Rectal smooth muscle tissue (tissue), 1 donor: ENCODE measurements around the gene KCNMB1.
"Not testable (repeated sequence)": the region's sequence is repeated elsewhere in the genome, so short reads cannot be mapped to it uniquely, and the experiment has no call there.

Experiments used
- H3K27ac ChIP-seq: one replicate; pipeline ENCODE4 v1.7.0; 2013; ENCODE audit warnings: low read depth, low read length, inconsistent platforms
- H3K27me3 ChIP-seq: one replicate; pipeline ENCODE4 v1.7.0; 2013; ENCODE audit warnings: low read length; ENCODE audit not compliant: control insufficient read depth, insufficient read depth
- H3K36me3 ChIP-seq: one replicate; pipeline ENCODE4 v1.7.0; 2013; ENCODE audit warnings: low read length; ENCODE audit not compliant: control insufficient read depth, insufficient read depth
- H3K4me1 ChIP-seq: one replicate; pipeline ENCODE4 v1.7.0; 2013; ENCODE audit warnings: low read length; ENCODE audit not compliant: control insufficient read depth, insufficient read depth
- H3K4me3 ChIP-seq: one replicate; pipeline ENCODE4 v1.7.0; 2013; ENCODE audit warnings: low read length
- H3K9ac ChIP-seq: one replicate; pipeline ENCODE4 v1.7.0; 2013; ENCODE audit warnings: low read length

KCNMB1 gene

DNA sequence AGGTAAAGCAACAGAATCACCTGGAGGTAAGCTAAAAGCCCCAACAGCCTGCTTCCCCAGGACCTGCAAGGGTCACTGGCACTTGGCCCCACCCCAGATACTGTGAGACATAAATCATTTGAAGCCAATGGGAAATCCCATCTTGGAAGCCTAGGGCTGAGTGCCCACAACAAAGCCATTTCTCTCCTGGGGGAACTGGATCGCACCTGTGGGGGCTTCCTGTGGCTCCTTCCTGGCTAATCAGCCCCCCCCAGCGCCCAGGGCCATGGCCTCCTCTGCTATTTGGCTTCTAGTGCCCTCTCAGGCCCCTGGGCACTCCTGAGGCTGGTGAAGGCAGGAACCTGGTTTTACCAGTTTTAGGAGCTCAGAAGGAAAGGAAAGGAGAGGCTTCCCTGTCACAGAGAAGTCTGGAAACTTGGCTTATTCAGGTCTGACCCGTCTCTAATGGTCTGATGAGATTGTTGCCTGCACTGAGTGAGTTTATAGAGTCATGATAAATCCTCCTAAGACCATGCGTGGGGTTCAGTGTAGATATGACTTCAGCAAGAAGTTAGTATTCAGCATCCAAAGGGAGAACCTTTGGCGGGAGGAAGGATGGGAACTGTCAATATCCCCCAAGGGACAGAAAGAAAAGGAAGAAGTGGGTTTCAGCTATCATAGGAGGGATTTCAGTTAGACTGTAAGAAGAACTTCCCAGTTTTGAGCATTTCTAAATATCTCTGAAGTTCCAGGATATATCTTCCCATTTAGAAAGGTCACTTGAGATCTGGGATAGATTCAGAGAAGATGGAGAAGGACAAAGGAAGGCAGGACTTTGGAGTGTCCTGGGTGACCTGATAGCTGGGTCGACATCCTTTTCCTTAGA is 1.2 kb downstream of the KCNMB1 start:
- H3K27ac ChIP-seq = peak overlapping the region; percentile 98
- H3K27me3 ChIP-seq = no peaks in the 10 kb centered on the region
- peaks cover 3% of the 10 kb centered on the region for H3K36me3 ChIP-seq
- no peak overlapping the region for H3K9ac ChIP-seq
- H3K4me3 ChIP-seq = peak overlapping the region; percentile 71
- peaks cover 27% of the 10 kb centered on the region for H3K4me1 ChIP-seq

GRCh38 chr5:170386743-170387395 is 2.3 kb downstream of the KCNMB1 start:
- Histone ChIP-seq H3K36me3 (peaks cover 3% of the 10 kb centered on the region), H3K4me1 (peaks cover 26% of the 10 kb centered on the region), H3K27me3 (no peaks in the 10 kb centered on the region), H3K27ac (peak overlapping the region; percentile 98), H3K9ac (no peak overlapping the region), H3K4me3 (peak overlapping the region; percentile 71)

DNA sequence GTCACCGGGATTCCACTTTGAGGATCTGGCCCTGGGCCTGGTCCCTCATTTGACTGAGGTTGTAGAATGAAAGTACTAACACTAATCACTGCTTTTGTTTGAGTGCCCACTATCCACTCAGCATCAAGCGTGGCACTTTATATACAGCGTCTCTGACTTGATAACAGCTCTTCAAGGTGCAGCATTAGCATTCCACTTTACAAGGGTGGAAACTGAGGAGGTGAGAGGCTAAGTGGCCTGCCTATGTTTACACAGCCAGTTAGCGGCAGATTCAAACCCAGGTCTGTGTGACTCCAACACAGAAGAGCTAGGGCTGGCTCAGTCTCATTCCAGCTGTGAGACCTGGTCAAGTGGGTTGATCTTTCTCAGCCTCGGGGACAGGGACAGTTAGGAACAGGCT is 5.9 kb downstream of the KCNMB1 start:
- peaks cover 5% of the 10 kb centered on the region for H3K36me3 ChIP-seq
- no peaks in the 10 kb centered on the region for H3K27me3 ChIP-seq
- H3K4me1 ChIP-seq = peaks cover 25% of the 10 kb centered on the region
- H3K27ac ChIP-seq = peak overlapping the region; percentile 25
- H3K9ac ChIP-seq = no peak overlapping the region
- H3K4me3 ChIP-seq = no peak overlapping the region

DNA sequence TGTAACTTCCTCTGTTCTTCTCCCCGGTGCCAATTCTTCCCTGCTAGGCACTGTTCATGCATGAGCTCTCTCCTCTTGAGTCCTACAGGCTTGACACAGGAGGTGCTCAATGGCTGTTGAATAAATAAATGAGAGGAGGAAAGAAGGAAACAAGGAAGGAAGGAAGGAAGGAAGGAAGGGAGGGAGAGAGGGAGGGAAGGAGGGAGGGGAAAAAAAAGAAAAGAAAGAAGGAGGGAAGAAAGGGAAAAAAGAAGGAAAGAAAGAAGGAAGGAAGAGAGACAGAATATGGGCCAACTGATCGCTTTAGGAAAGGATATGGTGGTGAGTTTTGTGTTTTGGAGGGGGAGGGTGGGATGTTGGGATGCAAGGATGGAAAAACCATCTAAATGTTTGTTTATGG is 6.4 kb downstream of the KCNMB1 start:
- peaks cover 5% of the 10 kb centered on the region for H3K36me3 ChIP-seq
- H3K4me3 ChIP-seq = no peak overlapping the region
- no peak overlapping the region for H3K27ac ChIP-seq
- peaks cover 21% of the 10 kb centered on the region for H3K4me1 ChIP-seq
- H3K27me3 ChIP-seq = no peaks in the 10 kb centered on the region
- H3K9ac ChIP-seq = no peak overlapping the region

DNA sequence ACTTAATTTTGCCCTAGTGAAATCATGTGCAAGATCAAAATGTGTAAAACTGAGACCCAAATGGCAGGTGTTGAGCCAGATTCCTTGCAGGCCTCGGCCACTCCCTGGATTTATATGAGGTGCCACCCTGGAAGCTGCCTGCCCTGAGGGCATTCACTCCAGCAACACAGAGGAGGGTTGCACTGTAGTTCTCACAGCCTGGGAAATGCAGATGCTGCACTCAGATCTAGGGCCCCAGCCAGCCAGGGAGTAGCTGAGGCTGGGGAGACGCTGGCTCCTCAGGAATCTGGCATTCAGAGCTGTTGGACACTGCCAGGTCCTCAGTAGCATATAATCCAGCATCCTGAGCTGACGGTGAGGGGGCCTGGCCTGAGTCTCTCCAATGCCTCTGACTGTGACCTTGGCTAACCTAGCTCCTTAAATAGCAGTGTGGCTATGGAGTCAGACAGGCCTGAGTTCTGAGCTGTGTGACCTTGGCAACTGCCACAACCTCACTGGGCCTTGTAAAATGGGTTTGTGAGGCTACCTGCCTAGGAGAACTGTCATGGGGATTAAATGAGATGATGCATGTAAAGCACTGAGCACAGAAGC is 8.7 kb downstream of the KCNMB1 start:
- H3K36me3 ChIP-seq = peaks cover 5% of the 10 kb centered on the region

GRCh38 chr5:170378740-170379139 is 10.4 kb downstream of the KCNMB1 start:
- Histone ChIP-seq H3K9ac (no peak overlapping the region), H3K27me3 (no peaks in the 10 kb centered on the region), H3K36me3 (peaks cover 2% of the 10 kb centered on the region), H3K4me3 (no peak overlapping the region), H3K4me1 (peaks cover 10% of the 10 kb centered on the region), H3K27ac (peak overlapping the region; percentile 22)

More for the DNA sequence above, 8.7 kb downstream of the KCNMB1 start:
- H3K9ac ChIP-seq = no peak overlapping the region
- no peaks in the 10 kb centered on the region for H3K27me3 ChIP-seq
- H3K4me3 ChIP-seq = no peak overlapping the region
- H3K27ac ChIP-seq = peak overlapping the region; percentile 27
- peaks cover 21% of the 10 kb centered on the region for H3K4me1 ChIP-seq

- Histone ChIP-seq H3K9ac (no peak overlapping the region), H3K27ac (no peak overlapping the region), H3K36me3 (peaks cover 2% of the 10 kb centered on the region), H3K4me3 (no peak overlapping the region), H3K4me1 (peaks cover 10% of the 10 kb centered on the region), H3K27me3 (no peaks in the 10 kb centered on the region)
Measured at GRCh38 chr5:170377027-170377426, 12.1 kb downstream of the KCNMB1 start.

- H3K4me1 ChIP-seq, H3K27me3 ChIP-seq, H3K27ac ChIP-seq, H3K36me3 ChIP-seq, H3K9ac ChIP-seq, H3K4me3 ChIP-seq: not testable (repeated sequence)
Measured at GRCh38 chr5:170376526-170376925, 12.6 kb downstream of the KCNMB1 start.

GRCh38 chr5:170375283-170375682 is 13.9 kb downstream of the KCNMB1 start:
- Histone ChIP-seq H3K4me3 (no peak overlapping the region), H3K4me1 (peaks cover 8% of the 10 kb centered on the region), H3K27ac (no peak overlapping the region), H3K9ac (no peak overlapping the region), H3K27me3 (no peaks in the 10 kb centered on the region), H3K36me3 (peaks cover 2% of the 10 kb centered on the region)

GRCh38 chr5:170372971-170373370 is 16.2 kb downstream of the KCNMB1 start:
- H3K4me1 ChIP-seq = no peaks in the 10 kb centered on the region
- H3K9ac ChIP-seq = no peak overlapping the region
- H3K4me3 ChIP-seq = no peak overlapping the region
- no peak overlapping the region for H3K27ac ChIP-seq
- H3K27me3 ChIP-seq = no peaks in the 10 kb centered on the region
- no peaks in the 10 kb centered on the region for H3K36me3 ChIP-seq

DNA sequence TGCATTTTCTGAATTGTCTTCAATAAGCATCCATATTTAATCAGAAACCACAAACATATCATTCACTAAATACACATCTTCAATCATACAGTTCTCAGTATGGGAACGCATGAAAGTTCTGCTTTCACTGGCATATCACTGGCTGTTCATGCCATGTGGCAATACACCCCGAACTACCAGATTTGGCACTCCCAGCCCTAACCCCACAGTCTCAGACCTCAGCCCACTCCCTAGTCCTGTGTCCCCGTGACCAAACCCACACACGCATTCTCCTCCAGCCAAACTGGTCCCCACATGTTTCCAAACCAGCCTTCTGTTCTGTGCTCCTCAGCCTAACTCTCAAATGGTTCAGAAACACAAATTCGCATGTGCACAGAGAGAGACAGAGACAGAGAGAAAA is 20.6 kb downstream of the KCNMB1 start:
- Histone ChIP-seq H3K9ac (no peak overlapping the region), H3K4me3 (no peak overlapping the region), H3K36me3 (no peaks in the 10 kb centered on the region), H3K27me3 (no peaks in the 10 kb centered on the region), H3K4me1 (no peaks in the 10 kb centered on the region), H3K27ac (no peak overlapping the region)

DNA sequence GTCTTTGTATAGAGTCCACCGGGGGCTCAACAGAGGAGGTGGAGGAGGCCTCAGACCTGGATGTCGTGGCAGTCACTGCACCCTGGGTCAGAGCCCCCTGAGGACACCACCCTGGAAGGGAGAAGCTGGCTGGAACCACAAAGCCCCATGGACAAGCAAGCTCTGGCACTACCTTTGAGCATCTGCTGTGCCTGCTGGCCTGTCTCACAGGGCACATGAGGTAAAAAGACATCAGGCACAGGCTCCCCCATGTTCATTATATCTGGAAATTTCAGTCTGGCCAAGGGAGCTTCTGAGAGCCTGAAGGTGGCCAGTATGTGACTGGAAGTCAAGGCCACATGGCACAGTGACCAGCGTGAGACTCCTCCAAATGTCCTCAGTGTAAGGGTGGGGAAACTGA is 22.9 kb downstream of the KCNMB1 start:
- H3K27me3 ChIP-seq = no peaks in the 10 kb centered on the region
- no peaks in the 10 kb centered on the region for H3K4me1 ChIP-seq
- H3K9ac ChIP-seq = no peak overlapping the region
- H3K27ac ChIP-seq = no peak overlapping the region
- no peak overlapping the region for H3K4me3 ChIP-seq
- no peaks in the 10 kb centered on the region for H3K36me3 ChIP-seq
